GM19099 (cell line): ENCODE data around the gene FTH1.

Source experiments
- POLR2A ChIP-seq: IDR thresholded peaks from 3 replicates; pipeline ENCODE4 v1.6.1; 2011; ENCODE audit warnings: low read depth; ENCODE audit not compliant: insufficient read length; ENCODE audit errors: extremely low read depth

Gene FTH1

DNA sequence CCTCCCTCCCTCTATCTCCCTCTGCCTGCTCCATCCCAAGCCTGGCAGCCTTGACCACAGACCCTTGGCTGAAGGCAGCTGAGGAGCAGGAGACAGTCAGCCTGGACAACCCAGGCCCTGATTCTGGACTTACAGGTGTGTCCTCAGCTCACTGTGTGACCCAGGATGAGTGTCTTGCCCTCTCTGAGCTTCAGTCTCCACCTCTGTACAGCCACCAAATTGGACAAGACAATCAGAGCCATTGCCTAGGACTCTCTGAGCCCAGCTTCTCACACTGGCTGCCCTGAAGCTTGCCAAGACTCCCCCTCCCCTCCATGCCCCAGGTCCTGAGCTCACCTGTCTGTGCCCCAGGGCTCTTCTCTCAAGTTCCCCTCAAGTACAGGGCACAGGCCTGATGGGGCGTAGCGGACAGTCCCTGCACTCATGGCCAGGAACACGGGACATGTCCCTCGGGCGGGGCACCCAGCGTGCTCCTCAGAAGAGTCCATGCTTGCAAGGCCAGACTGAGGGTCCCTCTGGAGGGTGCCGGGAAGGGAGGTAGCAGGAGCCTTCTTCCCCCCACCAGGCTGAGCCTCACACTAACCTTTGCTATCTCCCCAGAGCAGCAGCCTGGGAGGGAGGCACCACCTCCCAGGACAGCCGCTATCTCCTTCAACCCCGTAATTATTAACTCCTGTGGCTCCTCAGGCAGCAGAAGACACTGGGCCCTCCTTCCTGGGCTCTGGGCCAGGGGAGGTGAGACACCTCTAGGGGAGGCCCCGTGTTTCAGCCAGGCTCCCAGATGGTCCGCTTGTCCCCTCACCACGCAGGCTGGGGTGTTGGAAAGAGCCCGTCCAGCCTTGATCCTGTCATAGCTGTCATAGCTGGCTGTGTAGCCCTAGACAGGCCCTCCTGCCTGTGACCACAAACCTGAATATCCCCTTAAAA is 47.5 kb downstream of the FTH1 start:
- no peak for TF ChIP-seq POLR2A

DNA sequence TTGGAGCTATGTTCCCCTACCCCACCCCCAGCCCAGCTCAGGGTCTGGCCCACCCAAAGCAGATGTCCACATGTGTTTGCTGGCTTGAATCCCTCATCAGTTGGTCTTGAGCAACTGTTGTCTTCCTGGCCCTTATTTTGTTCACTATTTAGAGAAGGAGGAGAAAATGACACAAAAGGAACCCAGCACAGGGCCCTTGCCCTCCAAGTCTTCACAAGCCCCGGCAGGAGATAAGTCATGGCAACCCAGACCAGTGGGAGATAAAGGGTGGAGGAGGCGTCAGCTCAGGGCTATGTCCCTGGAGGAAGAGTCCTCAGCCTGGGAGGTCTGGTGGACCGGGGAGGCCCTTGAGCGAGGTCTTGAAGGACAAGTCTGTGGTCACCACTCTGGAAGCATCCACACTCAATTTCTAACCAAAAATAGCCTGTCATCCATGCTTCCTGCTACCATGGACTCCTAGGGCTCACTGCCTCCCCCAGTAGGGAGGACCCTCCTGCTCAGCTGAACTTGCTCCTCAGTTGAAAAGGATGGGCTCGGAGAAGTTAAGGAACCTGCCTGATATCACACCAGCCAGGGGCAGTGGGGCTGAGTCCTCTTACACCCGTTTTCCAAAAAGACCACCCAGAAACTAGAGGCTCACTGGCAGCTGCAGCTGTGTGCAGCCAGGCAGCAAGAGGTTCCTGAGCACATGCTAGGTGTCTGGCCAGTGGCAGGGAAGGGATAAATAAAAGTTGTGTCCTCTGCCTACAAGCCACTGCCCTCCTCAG is 48.3 kb downstream of the FTH1 start:
- no peak for TF ChIP-seq POLR2A

DNA sequence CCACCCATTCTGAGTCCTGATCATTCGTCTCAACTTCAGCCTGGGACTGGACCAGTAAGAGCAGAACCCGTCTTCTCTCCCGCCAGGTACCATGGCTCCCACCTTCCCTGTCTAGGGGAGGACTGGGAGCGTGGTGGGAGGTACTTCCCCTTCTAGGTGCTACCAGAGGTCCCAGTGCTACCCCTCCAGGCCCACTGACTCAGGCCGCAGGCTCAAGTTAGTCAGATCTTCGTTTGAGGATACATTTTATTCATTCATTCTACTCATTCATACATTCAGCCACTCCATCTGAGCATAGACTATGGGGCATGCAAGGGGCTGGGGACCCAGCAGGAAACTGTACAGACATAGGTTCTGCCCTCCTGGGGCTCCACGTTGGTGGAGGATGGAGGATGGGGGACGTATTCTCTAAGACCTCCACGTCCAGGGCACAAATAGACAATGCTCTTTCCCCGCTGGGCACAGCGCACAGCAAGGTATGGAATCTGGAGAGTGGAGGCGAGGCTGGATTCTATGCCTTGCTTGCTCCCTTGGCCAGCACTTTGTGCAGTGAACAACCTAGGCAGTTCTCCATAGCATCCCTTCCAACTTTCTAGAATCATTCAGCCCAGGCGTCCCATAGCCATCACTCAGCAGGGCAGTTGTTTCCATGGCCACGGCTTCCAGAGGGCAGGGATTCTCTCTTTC is 49.0 kb downstream of the FTH1 start:
- no peak for TF ChIP-seq POLR2A

DNA sequence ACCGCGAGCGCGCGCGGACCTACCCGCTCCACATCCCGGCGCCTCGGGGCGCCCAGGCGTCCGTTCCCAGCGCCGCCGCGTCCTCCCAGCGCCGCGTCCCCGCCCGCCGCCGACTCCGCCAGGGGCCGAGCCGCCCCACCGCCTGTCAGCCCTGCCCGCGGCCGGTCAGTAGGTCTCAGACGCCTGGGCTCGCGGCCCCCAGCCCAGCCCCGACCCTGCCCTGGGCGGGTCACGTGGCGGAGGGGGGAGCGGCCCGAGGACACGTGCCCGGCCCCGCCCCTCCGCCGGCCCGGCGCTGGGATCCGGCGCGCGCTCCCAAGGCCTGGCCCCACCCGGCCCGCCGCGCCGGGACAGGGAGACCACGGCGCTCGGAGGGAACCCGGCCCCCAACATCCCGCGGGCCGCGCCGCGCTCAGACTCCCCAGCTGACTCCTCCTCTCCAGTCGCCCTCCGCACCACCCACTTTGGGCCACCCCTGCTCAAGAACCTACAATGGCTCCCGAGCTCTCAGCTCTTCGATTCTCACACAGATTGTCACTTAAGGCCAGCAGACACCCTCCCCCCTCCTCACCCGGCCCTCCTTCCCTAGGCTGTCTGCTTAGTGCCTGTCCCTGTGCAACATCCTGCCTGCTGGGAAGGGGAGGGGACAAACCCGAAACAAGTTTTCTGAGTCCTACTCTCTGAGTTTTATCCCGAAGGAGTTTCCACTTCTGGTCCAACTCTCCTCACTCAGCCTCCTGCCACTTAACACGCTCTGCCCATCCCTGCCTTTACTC is 49.9 kb downstream of the FTH1 start, which contains the start of gene RAB3IL1:
TSS of gene RAB3IL1 (minus strand) at position 233 of the 776 bp plus-strand sequence. CDS start at position 34, 199 bp downstream.
- no peak for TF ChIP-seq POLR2A

DNA sequence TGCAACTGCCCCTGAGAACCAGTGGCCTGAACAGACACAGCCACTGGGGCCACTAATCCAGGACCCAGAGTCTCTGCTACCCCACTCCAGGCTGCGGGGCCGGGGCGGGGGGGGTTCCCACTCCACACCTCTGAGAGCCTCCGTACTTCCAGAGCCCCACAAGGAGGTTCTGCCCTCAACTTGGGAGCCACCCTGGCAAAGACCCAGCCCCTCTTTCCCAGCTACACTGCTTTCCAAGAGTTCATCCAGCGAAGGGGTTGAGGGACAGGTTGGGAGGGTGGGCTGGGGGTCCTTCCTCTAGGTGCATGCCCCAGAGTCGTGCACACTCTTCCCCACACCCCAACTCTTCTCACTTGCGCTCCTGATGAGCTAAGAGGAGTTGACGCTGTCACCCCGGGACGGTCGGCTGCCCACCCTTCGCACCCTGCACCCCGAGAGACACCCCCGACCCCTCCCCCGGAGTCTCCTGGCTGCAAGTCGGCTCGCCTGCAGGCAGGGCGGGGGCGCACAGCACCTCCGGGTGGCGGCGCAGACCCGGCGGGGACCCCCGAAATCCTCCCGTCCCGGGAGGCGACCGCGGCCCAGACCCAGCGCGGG is 50.6 kb downstream of the FTH1 start:
- TF ChIP-seq POLR2A = no peak

DNA sequence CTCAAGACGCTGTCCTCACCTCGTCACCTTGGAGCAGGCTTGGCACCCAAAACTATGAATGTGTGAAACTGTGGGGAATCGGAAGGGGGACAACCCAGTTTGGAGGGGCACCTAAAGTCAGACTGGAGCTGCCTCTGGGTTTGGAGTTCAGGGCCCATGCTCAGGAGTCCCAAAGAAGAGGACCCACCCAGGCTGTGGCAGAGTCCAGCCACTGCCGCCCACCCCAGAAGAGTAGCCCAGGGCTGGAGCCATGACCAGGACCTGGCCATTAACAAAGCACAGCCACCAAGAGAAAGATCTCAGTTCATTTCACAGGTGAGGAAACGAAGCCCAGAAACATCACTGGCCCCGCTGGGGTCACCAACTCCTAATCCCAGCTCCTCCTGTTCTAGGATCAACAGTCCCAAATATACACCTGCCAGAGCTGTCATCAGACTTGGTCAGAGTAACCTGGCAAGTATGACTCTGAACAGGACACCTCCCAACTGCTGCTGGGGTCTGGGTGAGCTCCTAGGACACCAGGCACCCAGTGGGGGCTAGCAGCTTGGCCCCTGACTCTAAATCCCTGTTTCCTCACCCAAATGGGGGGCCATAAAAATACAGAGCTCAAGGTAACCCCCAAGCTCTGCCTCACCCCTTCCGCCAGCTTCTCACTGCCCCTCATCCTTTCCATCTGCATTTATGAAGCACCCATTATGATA is 52.8 kb downstream of the FTH1 start:
- no peak for TF ChIP-seq POLR2A
